Measurements from ENCODE around the gene GPR83. TPM values are rescaled to one million over a fixed set of nuclear protein-coding genes. Genes with fewer than 3 reads are reported as not detected.

Gene GPR83
- polyA plus RNA-seq, 3 donors = 0.07 to 0.12 TPM; not detected in 1

- no peaks in the 10 kb centered on the region for H4K20me1 ChIP-seq (ENCODE audit: insufficient read depth, low read length)
- no peak overlapping the region for H2AFZ ChIP-seq (ENCODE audit: insufficient read depth, low read depth, low read length, poor library complexity, severe bottlenecking)
- H3K9me3 ChIP-seq (replicated peaks in 1 of 2; ENCODE audit: control insufficient read depth in 1 of 2, insufficient read depth in 1 of 2, low read length in 2 of 2) = no peaks in the 10 kb centered on the region
- no peak overlapping the region for H3K4me3 ChIP-seq (replicated peaks in 1 of 3; ENCODE audit: low read depth in 2 of 3, low read length in 3 of 3)
- intact Hi-C loops (cut with micrococcal nuclease) = no loop called here
- H3K27me3 Mint-ChIP-seq (ENCODE audit: low read depth in 3 of 3) = no peaks in the 10 kb centered on the region
- H3K9ac ChIP-seq (ENCODE audit: insufficient read depth, low read length, poor library complexity, severe bottlenecking) = no peak overlapping the region
- no peak for TF ChIP-seq CTCF (IDR thresholded peaks at IDR 0.05)
- H3K4me1 ChIP-seq (ENCODE audit: control insufficient read depth in 1 of 2, insufficient read depth in 2 of 2, low read length in 2 of 2) = no peaks in the 10 kb centered on the region
- H3K36me3 ChIP-seq (replicated peaks in 1 of 2; ENCODE audit: control insufficient read depth in 1 of 2, insufficient read depth in 2 of 2, low read length in 2 of 2) = peaks cover 28 to 65% of the 10 kb centered on the region in 2 donors
- no peaks in the 10 kb centered on the region for H3K79me2 ChIP-seq (ENCODE audit: insufficient read depth, low read length)
- H3K4me3 Mint-ChIP-seq = no peak overlapping the region
- no peak overlapping the region for H3K27ac ChIP-seq (ENCODE audit: low read depth in 1 of 2, low read length in 2 of 2)
- peaks cover 0 to 3% (median 0%) of the 10 kb centered on the region in 7 donors for H3K9me3 Mint-ChIP-seq
- H3K4me2 ChIP-seq (replicated peaks; ENCODE audit: extremely low read depth, low read length, poor library complexity, severe bottlenecking) = no peak overlapping the region
- no CpG with 5 or more reads among the region's 2 CpGs for WGBS (ENCODE audit: insufficient coverage)
- H3K27ac Mint-ChIP-seq = peak overlapping the region in 1 of 7 donors; percentile 50
- DNase-seq = peak; percentile 8 to 57 (median 20)
- no peaks in the 10 kb centered on the region for H3K27me3 ChIP-seq (ENCODE audit: control insufficient read depth in 2 of 2, insufficient read depth in 2 of 2, low read length in 2 of 2)
- peaks cover 3% of the 10 kb centered on the region for H3K4me1 Mint-ChIP-seq
- peaks cover 43 to 54% of the 10 kb centered on the region in 2 donors for H3K36me3 Mint-ChIP-seq
These were observed 48.2 kb upstream of the GPR83 start for GRCh38 chr11:94449437-94449836.

GRCh38 chr11:94449029-94449428 is 47.8 kb upstream of the GPR83 start:
- Mint-ChIP-seq H3K9me3 (peaks cover 0 to under 1% (median 0%) of the 10 kb centered on the region in 7 donors), H3K4me3 (no peak overlapping the region), H3K27ac (peak overlapping the region in 1 of 7 donors; percentile 50), H3K36me3 (peaks cover 47 to 57% of the 10 kb centered on the region in 2 donors), H3K27me3 (ENCODE audit: low read depth in 3 of 3) (no peaks in the 10 kb centered on the region), H3K4me1 (peaks cover 3% of the 10 kb centered on the region)
- no peak for TF ChIP-seq CTCF (IDR thresholded peaks at IDR 0.05)
- Histone ChIP-seq H3K9ac (ENCODE audit: insufficient read depth, low read length, poor library complexity, severe bottlenecking) (no peak overlapping the region), H3K4me1 (ENCODE audit: control insufficient read depth in 1 of 2, insufficient read depth in 2 of 2, low read length in 2 of 2) (no peaks in the 10 kb centered on the region), H2AFZ (ENCODE audit: insufficient read depth, low read depth, low read length, poor library complexity, severe bottlenecking) (no peak overlapping the region), H3K79me2 (ENCODE audit: insufficient read depth, low read length) (no peaks in the 10 kb centered on the region), H3K27ac (ENCODE audit: low read depth in 1 of 2, low read length in 2 of 2) (no peak overlapping the region), H3K4me2 (replicated peaks; ENCODE audit: extremely low read depth, low read length, poor library complexity, severe bottlenecking) (no peak overlapping the region), H4K20me1 (ENCODE audit: insufficient read depth, low read length) (no peaks in the 10 kb centered on the region), H3K9me3 (replicated peaks in 1 of 2; ENCODE audit: control insufficient read depth in 1 of 2, insufficient read depth in 1 of 2, low read length in 2 of 2) (no peaks in the 10 kb centered on the region), H3K4me3 (replicated peaks in 1 of 3; ENCODE audit: low read depth in 2 of 3, low read length in 3 of 3) (no peak overlapping the region), H3K36me3 (replicated peaks in 1 of 2; ENCODE audit: control insufficient read depth in 1 of 2, insufficient read depth in 2 of 2, low read length in 2 of 2) (peaks cover 32 to 65% of the 10 kb centered on the region in 2 donors), H3K27me3 (ENCODE audit: control insufficient read depth in 2 of 2, insufficient read depth in 2 of 2, low read length in 2 of 2) (no peaks in the 10 kb centered on the region)
- WGBS (ENCODE audit: insufficient coverage) = 80% methylated on average over 1 of the region's 1 CpG
- no peak for DNase-seq
- intact Hi-C loops (cut with micrococcal nuclease) = no loop called here
